CD4-positive, alpha-beta T cell treated with Interleukin-2 at 100 ng/mL for 4 hours (primary cell): ENCODE measurements around the gene C5orf52.
"Not testable (repeated sequence)": the region's sequence is repeated elsewhere in the genome, so short reads cannot be mapped to it uniquely, and the experiment has no call there.

Experiments used
- DNase-seq: peaks from one replicate; pipeline ENCODE4 v3.0.0-alpha.2; 2020; ENCODE audit warnings: low spot score

The C5orf52 gene

DNA sequence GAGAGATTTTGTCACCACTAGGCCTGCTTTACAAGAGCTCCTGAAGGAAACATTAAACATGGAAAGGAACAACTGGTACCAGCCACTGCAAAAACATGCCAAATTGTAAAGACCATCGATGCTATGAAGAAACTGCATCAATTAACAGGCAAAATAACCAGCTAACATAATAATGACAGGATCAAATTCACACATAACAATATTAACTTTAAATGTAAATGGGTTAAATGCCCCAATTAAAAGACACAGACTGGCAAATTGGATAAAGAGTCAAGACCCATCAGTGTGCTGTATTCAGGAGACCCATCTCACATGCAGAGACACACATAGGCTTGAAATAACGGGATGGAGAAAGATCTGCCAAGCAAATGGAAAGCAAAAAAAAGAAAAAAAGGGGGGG, 51.6 kb downstream of the C5orf52 start:
- DNase-seq, result not testable (repeated sequence)

DNA sequence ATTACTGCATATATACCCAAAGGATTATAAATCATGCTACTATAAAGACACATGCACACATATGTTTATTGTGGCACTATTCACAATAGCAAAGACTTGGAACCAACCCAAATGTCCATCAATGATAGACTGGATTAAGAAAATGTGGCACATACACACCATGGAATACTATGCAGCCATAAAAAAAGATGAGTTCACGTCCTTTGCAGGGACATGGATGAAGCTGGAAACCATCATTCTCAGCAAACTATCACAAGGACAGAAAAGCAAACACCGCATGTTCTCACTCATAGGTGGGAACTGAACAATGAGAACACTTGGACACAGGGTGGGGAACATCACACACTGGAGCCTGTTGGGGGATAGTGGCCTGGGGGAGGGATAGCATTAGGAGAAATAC, 55.3 kb downstream of the C5orf52 start:
- DNase-seq, result not testable (repeated sequence)

DNA sequence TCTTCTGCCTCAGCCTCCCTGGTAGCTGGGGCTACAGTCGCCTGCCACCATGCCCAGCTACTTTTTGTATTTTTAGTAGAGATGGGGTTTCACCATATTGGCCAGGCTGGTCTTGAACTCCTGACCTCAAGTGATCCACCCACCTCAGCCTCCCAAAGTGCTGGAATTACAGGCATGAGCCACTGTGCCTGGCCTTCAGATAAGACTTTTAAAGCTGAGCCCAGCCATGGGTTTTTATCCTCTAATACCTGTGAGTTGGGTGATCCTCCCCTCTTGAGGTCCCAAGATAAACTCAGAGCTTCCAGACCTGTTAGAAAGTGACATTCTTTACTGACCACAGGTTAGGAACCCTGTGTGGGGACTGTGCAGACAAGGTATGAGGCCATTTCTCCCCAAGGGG, 56.5 kb downstream of the C5orf52 start:
- not testable (repeated sequence) for DNase-seq
